ENCODE results near the gene SORL1.

The SORL1 gene

DNA sequence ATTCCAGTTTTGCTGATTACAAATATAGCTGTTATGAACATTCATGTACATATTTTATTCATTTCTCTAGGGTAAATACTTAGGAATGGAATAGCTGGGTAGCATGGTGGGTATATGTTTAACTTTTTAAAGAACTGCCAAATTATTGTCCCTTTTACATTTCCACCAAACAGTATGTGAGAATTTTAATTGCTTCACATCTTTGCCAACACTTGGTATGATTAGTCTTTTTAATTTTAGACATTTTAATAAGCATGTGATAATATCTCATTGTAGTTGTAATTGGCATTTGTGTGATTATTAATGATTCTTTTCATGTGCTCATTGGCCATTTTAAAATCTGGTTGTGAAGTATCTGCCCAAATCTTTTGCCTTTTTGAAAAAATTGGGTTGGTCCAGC lies 73.3 kb downstream of the SORL1 start:
- TF ChIP-seq, protein P1, sequence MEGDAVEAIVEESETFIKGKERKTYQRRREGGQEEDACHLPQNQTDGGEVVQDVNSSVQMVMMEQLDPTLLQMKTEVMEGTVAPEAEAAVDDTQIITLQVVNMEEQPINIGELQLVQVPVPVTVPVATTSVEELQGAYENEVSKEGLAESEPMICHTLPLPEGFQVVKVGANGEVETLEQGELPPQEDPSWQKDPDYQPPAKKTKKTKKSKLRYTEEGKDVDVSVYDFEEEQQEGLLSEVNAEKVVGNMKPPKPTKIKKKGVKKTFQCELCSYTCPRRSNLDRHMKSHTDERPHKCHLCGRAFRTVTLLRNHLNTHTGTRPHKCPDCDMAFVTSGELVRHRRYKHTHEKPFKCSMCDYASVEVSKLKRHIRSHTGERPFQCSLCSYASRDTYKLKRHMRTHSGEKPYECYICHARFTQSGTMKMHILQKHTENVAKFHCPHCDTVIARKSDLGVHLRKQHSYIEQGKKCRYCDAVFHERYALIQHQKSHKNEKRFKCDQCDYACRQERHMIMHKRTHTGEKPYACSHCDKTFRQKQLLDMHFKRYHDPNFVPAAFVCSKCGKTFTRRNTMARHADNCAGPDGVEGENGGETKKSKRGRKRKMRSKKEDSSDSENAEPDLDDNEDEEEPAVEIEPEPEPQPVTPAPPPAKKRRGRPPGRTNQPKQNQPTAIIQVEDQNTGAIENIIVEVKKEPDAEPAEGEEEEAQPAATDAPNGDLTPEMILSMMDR (IDR thresholded peaks at IDR 0.05): no peak
- Histone ChIP-seq H3K27me3 (ENCODE audit: control insufficient read depth, insufficient read depth, low read length) (no peaks in the 10 kb centered on the region), H3K9me3 (ENCODE audit: control insufficient read depth, low read length) (no peaks in the 10 kb centered on the region), H2AFZ (no peak overlapping the region), H3K4me1 (no peaks in the 10 kb centered on the region), H3K4me3 (ENCODE audit: low read depth, low read length) (no peak overlapping the region), H3K27ac (no peak overlapping the region), H3K79me2 (no peaks in the 10 kb centered on the region), H3K4me2 (ENCODE audit: low read length) (no peak overlapping the region), H3K9ac (no peak overlapping the region), H3K36me3 (ENCODE audit: control insufficient read depth, insufficient read depth, low read length) (no peaks in the 10 kb centered on the region)

DNA sequence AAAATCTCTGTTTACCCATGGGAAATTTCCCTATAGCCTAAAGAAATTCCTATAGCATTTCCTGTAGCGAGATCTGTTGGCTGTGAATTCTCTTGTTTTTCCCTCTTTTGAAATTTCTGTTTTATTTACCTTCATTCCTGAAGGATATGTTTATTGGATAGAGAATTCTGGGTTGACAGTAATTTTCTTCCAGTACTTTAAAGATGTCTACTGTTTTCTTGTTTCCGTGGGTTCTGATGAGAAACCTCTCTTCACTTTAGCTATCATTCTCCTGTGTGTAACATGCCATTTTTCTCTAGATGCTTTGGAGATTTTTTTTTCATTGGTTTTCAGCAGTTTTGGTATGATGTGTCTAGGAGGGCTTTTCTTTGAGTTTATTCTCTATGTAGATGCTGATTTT lies 78.1 kb downstream of the SORL1 start:
- Histone ChIP-seq H3K27ac (no peak overlapping the region), H3K27me3 (ENCODE audit: control insufficient read depth, insufficient read depth, low read length) (no peaks in the 10 kb centered on the region), H2AFZ (no peak overlapping the region), H3K4me3 (ENCODE audit: low read depth, low read length) (no peak overlapping the region), H3K36me3 (ENCODE audit: control insufficient read depth, insufficient read depth, low read length) (no peaks in the 10 kb centered on the region), H3K9ac (no peak overlapping the region), H3K4me1 (no peaks in the 10 kb centered on the region), H3K79me2 (no peaks in the 10 kb centered on the region), H3K4me2 (ENCODE audit: low read length) (no peak overlapping the region), H3K9me3 (ENCODE audit: control insufficient read depth, low read length) (no peaks in the 10 kb centered on the region)
- TF ChIP-seq, protein P1 (IDR thresholded peaks at IDR 0.05): no peak

DNA sequence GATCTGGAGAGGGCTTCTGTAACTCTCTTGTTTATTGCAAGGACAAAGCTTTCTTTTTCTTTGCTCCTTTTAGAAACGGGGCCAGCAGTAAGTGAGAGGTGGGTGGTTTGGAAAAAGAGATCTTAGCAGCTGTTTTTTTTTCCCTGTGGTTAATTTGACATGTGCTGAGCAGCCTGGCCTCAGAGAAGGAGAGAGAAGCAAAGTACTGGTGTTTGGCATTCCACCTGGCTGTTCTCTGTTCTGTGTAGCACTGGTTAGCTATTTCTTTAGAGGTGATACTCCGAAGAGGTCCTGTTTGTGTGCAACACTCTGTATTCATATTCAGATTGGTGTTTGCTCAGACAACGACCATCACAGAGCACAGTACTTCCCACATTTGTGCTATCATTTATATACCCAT lies 81.5 kb downstream of the SORL1 start:
- Histone ChIP-seq H3K9ac (no peak overlapping the region), H3K27me3 (ENCODE audit: control insufficient read depth, insufficient read depth, low read length) (no peaks in the 10 kb centered on the region), H3K79me2 (no peaks in the 10 kb centered on the region), H3K4me2 (ENCODE audit: low read length) (no peak overlapping the region), H3K36me3 (ENCODE audit: control insufficient read depth, insufficient read depth, low read length) (no peaks in the 10 kb centered on the region), H3K9me3 (ENCODE audit: control insufficient read depth, low read length) (no peaks in the 10 kb centered on the region), H2AFZ (no peak overlapping the region), H3K27ac (no peak overlapping the region), H3K4me3 (ENCODE audit: low read depth, low read length) (no peak overlapping the region), H3K4me1 (no peaks in the 10 kb centered on the region)
- TF ChIP-seq, protein P1 (IDR thresholded peaks at IDR 0.05): no peak

DNA sequence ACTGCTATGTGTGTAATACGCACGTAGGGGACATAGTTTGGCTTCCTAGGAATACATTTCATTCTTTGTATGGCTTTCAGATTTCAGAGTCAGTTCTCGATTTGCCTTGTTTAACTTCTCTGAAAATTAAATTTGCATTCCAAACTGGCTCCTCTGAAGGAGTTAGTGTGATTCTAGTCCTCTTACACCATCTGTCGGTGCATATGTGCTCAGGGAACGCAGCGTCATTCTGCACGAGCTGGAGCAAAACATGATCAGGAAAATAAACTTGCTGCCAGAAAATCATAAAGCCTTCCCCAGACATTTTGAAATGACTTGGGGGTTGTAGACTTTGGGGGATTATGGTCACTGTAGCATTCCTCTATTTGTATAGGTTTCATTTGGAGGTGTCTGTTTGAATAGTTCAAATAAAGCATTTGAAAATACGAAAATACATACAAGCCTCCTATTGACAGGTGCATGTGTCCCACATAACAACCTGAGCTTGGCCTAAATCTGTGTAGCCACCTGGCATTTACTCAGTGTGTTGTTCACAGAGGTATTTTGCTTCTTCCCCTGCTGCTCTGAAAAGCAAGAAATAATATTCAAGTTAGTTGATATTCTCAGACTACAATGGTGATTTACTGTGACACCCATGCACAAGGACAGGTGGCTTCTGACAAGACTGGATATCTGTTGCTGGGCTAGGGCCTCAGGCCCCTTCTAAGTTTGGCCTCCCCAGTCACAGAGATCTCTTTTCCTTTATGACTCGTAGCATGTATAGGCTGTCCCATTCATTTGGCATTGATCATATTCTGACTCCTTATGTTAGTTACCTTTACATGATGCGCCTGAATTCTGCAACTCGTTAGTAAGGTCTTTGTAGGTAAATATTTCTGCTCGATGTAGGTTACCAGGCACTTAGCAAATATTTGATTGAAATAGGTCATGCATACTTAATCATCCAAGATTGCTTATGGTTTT lies 82.3 kb downstream of the SORL1 start:
- H3K9me3 ChIP-seq (ENCODE audit: control insufficient read depth, low read length): no peaks in the 10 kb centered on the region
- no peaks in the 10 kb centered on the region for H3K79me2 ChIP-seq
- H3K36me3 ChIP-seq (ENCODE audit: control insufficient read depth, insufficient read depth, low read length): no peaks in the 10 kb centered on the region
- no peak overlapping the region for H3K27ac ChIP-seq
- no peak overlapping the region for H2AFZ ChIP-seq
- H3K9ac ChIP-seq: no peak overlapping the region
- H3K4me1 ChIP-seq: no peaks in the 10 kb centered on the region
- TF ChIP-seq, protein P1 (IDR thresholded peaks at IDR 0.05): no peak
- no peaks in the 10 kb centered on the region for H3K27me3 ChIP-seq (ENCODE audit: control insufficient read depth, insufficient read depth, low read length)
- H3K4me3 ChIP-seq (ENCODE audit: low read depth, low read length): no peak overlapping the region
- H3K4me2 ChIP-seq (ENCODE audit: low read length): no peak overlapping the region
